HL-60 (cell line): ENCODE measurements around the gene ANKS4B.

Experiments
- DNase-seq, 2 experiments: peaks; one replicate each; pipeline ENCODE4 v3.0.0-alpha.2; 2010 to 2020; ENCODE audit warnings: low read depth in 1 of 2, low spot score in 1 of 2
- H3K27ac ChIP-seq: fragments of 250-450 bp; sonication (Bioruptor Pico); replicated peaks from 2 replicates; pipeline ENCODE4 v1.5.1; 2020; ENCODE audit warnings: mild to moderate bottlenecking, moderate library complexity
- H3K27me3 ChIP-seq: fragments of 250-450 bp; sonication (Bioruptor Pico); 2 replicates; pipeline ENCODE4 v1.5.1; 2021; ENCODE audit warnings: mild to moderate bottlenecking, moderate library complexity; ENCODE audit not compliant: insufficient read depth, poor library complexity, severe bottlenecking
- H3K4me3 ChIP-seq: replicated peaks from 2 replicates; pipeline ENCODE4 v1.5.1; 2011; ENCODE audit warnings: mild to moderate bottlenecking, control low read depth, low read length; ENCODE audit not compliant: insufficient read depth
- GABPA ChIP-seq: IDR thresholded peaks from 2 replicates; pipeline ENCODE4 v1.6.1; 2012; ENCODE audit warnings: low read depth
- POLR2AphosphoS5 ChIP-seq: IDR thresholded peaks from 2 replicates; pipeline ENCODE4 v1.6.1; 2012; ENCODE audit warnings: low read depth
- SPI1 ChIP-seq: IDR thresholded peaks from 2 replicates; pipeline ENCODE4 v1.6.1; 2012; ENCODE audit warnings: low read depth, mild to moderate bottlenecking, borderline replicate concordance
- TF ChIP-seq, protein P1 (sequence below): IDR thresholded peaks from 2 replicates; pipeline ENCODE4 v1.6.1; 2012; ENCODE audit warnings: low read depth; ENCODE audit not compliant: insufficient replicate concordance
- TF ChIP-seq, protein P2 (sequence below): IDR thresholded peaks from one replicate; pipeline ENCODE4 v1.5.1; 2011; ENCODE audit warnings: low read length, control low read depth, inconsistent platforms; ENCODE audit not compliant: insufficient read depth

ANKS4B gene

DNA sequence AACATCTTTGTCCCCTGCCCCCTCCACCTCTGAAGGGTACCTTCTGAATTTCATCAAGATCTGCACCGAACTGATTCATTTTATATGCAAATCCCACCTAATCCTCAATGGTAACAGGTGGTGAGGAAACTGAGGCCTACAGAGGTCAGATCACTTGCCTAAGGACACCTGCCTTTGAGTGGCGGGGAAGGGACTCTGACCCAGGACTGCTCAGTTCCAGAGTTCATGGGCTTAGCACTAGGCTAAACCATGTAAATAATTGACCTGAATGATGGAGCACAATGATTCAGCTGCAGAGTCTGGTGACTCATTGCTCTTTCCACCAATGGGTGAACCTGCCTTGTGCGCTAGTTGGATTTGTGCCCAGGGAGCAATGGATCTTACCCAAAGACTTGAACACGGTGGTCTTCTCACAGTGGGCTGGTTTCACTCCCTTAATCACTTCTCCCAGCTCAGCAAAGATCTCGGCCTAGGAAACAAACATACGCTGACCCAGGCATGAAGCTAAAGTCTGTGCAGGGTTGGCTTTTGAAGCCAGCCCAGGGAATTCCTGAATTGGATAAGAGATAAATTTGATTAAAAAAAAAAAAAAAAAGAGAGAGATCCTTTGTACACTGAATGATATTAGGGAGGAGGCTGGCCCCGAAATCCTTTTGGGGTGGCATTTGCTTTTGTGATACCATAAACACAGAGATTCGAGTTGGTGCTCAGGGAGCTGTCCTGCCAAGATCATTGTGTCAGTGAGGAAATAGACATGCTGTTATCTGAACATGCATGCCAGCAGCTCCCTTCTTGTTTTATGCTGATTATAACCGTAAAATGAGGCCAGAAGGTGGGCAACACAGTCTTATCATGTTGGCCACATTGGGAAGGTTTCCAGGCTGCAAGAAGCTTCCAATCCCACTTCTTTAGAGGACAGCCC is 27.6 kb downstream of the ANKS4B start:
- TF ChIP-seq SPI1: no peak
- TF ChIP-seq POLR2AphosphoS5: no peak
- TF ChIP-seq, protein P1, sequence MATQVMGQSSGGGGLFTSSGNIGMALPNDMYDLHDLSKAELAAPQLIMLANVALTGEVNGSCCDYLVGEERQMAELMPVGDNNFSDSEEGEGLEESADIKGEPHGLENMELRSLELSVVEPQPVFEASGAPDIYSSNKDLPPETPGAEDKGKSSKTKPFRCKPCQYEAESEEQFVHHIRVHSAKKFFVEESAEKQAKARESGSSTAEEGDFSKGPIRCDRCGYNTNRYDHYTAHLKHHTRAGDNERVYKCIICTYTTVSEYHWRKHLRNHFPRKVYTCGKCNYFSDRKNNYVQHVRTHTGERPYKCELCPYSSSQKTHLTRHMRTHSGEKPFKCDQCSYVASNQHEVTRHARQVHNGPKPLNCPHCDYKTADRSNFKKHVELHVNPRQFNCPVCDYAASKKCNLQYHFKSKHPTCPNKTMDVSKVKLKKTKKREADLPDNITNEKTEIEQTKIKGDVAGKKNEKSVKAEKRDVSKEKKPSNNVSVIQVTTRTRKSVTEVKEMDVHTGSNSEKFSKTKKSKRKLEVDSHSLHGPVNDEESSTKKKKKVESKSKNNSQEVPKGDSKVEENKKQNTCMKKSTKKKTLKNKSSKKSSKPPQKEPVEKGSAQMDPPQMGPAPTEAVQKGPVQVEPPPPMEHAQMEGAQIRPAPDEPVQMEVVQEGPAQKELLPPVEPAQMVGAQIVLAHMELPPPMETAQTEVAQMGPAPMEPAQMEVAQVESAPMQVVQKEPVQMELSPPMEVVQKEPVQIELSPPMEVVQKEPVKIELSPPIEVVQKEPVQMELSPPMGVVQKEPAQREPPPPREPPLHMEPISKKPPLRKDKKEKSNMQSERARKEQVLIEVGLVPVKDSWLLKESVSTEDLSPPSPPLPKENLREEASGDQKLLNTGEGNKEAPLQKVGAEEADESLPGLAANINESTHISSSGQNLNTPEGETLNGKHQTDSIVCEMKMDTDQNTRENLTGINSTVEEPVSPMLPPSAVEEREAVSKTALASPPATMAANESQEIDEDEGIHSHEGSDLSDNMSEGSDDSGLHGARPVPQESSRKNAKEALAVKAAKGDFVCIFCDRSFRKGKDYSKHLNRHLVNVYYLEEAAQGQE: no peak
- TF ChIP-seq GABPA: no peak
- TF ChIP-seq, protein P2, sequence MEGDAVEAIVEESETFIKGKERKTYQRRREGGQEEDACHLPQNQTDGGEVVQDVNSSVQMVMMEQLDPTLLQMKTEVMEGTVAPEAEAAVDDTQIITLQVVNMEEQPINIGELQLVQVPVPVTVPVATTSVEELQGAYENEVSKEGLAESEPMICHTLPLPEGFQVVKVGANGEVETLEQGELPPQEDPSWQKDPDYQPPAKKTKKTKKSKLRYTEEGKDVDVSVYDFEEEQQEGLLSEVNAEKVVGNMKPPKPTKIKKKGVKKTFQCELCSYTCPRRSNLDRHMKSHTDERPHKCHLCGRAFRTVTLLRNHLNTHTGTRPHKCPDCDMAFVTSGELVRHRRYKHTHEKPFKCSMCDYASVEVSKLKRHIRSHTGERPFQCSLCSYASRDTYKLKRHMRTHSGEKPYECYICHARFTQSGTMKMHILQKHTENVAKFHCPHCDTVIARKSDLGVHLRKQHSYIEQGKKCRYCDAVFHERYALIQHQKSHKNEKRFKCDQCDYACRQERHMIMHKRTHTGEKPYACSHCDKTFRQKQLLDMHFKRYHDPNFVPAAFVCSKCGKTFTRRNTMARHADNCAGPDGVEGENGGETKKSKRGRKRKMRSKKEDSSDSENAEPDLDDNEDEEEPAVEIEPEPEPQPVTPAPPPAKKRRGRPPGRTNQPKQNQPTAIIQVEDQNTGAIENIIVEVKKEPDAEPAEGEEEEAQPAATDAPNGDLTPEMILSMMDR: no peak
- no peak for DNase-seq
- no peak overlapping the region for H3K27ac ChIP-seq

DNA sequence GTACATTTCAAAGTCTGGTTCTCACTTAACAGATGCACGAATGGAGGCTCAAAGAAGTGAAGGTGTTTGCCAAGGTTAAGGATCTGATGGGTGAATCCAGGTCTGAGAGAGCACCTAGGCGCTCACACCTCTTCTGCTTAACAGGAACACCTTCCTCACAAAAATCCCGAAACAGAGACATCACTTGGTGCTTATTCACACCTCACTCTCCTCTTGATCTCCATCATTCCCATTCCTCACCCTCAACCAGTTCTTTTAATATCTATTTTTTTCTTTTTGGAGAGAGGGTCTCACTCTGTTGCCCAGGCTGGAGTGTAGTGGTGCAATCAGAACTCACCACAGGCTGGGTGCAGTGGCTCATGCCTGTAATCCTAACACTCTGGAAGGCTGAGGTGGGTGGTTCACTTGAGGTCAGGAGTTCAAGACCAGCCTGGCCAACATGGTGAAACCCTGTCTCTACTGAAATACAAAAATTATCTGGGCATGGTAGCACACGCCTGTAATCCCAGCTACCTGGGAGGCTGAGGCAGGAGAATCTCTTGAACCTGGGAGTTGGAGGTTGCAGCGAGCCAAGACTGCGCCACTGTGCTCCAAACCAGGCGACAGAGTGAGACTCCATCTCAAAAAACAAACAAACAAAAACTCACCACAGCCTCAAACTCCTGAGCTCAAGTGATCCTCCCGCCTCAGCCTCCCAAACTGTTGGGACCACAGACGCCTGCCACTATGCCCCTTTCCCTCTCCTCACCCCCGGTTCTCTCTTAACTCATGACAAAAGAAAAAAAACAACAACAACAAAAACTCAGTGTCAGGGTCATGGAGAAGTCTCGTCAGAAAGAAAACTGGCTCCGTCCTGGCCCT is 29.5 kb downstream of the ANKS4B start:
- TF ChIP-seq POLR2AphosphoS5: no peak
- TF ChIP-seq, protein P1: no peak
- TF ChIP-seq SPI1: no peak
- TF ChIP-seq, protein P2: no peak
- TF ChIP-seq GABPA: no peak
- no peak for DNase-seq
- Histone ChIP-seq H3K27ac (no peak overlapping the region), H3K27me3 (no peaks in the 10 kb centered on the region), H3K4me3 (no peak overlapping the region)

More for the DNA sequence above, 27.6 kb downstream of the ANKS4B start:
- no peaks in the 10 kb centered on the region for H3K27me3 ChIP-seq
- no peak overlapping the region for H3K4me3 ChIP-seq

DNA sequence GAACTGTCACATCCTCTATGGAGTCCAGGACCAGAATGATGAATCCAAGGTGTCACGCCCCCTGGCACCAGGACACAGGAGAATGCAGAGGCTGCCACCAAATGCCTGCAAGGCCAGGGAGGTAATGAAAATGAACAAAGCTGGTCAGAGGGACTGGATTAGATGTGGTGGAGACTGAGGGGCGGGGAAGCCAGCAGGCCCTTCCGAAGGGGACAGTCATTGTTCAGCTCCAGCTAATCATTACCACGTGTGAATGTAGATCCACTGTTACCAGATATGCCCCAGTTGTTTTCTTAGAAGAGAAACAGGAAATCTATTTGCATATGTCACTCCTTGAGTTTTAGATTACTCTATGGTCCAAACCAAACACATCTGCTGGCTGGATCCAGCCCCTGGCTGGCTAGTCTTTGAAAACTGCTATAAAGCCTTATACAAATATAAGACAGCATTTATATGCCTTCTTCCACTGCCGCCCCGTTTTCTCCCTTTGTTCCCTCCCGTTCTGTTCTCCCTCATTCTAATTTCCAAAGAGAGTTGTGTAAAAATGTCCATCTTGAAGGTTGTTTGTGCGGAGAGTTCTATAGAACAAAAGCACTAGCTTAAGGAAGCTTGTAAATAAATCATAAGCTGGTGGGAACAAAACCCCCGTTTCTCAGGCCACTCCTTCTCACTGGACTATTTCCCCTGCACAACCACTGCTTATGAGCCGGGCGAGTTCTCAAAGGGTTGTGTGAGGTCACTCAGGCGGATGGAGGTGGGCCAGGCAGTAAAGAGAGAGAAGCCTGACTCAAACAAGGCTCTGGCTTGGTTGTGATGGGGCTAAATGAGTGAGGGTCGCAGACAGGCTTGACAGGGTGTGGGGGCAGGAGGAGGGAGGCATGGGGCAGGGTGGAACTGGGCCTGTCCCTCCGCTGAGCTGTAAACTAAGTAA is 30.4 kb downstream of the ANKS4B start:
- no peak overlapping the region for H3K27ac ChIP-seq
- no peak for DNase-seq
- H3K4me3 ChIP-seq: no peak overlapping the region
- TF ChIP-seq GABPA (no peak), SPI1 (no peak)
- no peaks in the 10 kb centered on the region for H3K27me3 ChIP-seq
